IPS DF 4.7 (cell line): ENCODE measurements around the gene PTPRJ.

Experiments used
- DNase-seq: peaks from one replicate; pipeline ENCODE4 v3.0.0-alpha.2; 2013; ENCODE audit warnings: low spot score; ENCODE audit errors: extremely low read depth

The PTPRJ gene

DNA sequence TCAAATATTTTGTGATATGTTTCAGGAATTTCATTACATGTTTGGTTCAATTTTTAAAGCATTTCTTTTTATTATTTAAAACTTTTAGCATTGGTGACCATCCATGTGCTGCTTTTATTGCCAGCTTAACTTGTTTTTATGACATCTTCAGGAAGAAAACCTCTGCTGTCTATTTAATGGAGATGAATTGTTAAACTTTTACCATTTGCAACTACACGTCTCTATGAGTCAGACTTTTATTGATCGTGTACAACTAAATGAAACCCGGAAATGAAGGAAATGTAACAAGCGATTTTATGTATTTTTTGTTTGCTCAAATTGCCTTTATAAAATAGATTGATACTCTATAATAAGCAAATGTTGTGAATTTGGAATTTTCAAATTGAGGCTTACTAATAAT is 113.0 kb downstream of the PTPRJ start:
- DNase-seq, result no peak

DNA sequence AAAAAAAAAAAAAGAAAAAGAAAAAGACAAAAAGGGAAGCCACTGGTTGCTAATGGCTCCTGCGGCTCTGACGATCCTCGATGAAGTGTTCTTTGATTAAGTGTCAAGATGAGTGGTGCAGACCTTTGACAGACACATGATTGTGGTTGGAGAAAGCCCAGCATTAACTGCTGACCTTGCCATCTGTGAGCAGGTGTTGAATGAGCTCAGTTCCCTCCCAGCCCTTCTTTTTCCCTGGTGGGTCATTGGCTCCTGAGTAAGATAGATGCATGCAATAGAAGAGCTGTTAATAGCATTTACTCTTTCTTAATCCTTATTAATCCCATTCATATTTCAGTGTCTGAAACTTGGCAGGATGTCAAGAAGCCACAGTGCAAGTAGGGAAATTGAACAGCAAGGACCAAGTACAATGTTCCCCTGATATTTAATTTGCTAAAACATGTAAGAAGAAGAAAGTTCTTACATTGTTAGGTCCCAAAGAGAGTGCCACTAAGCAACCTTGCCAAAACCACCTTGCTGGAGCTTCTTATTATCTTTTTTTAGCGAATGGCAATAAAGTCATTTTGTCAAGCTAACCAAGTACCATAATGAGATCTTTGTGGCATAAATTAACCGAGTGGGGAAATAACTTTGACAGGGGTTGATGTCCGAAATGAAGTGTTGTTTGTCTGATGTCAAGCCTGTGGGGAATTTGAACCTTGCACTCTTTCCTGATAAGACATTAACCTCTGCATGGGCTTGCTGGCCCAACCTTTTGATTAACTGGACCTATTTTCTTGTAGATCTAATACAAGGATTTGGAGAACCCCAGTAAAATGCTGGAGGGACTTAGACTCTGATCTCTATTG is 113.7 kb downstream of the PTPRJ start:
- DNase-seq, result no peak

DNA sequence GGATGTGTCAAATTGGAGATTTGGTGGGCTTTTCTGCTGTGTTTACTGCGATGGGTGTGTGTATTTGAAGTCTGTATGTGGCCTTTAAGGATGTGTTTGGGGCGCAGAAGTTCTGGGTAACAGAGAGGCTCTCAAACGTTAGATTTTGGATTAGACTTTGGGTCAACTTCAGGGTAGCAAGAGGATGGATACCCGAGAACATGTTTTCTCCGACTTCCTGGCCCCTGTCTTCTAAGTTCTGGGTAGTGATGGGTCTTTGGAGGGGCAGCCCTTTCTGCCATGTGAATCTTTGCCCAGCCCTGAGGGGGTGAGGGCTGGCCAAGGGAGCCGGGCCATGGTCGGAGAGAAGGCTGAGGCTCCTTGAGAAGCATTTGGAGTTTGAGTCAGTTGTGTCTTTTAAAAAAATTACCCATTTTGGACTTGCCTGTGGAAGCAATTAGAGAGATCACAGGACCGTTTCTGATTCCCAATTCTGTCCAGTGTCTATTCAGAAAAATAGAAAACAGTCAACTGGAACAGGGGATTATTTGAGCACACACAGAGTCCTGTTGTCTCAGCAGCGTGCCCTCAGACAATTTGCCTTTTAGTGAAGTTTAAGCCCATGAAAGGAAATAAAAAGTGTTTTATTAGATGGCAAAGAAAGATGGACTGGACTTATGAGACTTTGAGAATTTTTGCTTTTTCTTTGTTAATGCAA is 114.4 kb downstream of the PTPRJ start:
- no peak for DNase-seq

DNA sequence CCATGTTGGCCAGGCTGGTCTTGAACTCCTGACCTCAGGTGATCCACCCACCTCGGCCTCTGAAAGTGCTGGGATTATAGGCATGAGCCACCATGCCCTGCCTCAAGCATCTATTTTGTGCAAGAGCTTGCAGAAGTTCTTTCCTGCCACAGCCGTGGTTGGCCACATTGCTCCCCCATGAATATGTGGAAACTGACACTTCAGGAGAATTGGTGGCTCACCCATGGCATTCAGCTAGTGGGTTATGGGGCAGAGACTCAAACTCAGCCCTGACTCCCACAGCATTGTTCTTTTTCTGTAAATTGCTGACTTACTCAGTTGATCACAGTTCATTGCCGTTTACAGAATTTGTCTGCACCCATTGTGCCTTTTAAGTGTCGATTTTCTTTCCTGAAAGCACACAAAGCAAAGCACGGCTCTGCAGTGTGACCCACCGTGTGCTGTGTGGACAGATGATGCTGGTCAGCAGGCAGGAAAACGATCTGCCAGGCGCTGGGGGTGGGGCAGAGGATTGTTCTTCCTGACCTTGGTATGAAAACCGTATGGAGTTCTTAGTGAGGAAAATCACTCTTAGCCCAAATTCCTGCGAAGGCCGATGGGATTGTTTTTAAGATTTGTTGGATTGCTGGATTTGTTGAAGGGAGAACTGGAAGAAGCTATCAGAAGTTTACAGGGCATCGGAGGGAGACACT is 115.6 kb downstream of the PTPRJ start:
- DNase-seq, result no peak

DNA sequence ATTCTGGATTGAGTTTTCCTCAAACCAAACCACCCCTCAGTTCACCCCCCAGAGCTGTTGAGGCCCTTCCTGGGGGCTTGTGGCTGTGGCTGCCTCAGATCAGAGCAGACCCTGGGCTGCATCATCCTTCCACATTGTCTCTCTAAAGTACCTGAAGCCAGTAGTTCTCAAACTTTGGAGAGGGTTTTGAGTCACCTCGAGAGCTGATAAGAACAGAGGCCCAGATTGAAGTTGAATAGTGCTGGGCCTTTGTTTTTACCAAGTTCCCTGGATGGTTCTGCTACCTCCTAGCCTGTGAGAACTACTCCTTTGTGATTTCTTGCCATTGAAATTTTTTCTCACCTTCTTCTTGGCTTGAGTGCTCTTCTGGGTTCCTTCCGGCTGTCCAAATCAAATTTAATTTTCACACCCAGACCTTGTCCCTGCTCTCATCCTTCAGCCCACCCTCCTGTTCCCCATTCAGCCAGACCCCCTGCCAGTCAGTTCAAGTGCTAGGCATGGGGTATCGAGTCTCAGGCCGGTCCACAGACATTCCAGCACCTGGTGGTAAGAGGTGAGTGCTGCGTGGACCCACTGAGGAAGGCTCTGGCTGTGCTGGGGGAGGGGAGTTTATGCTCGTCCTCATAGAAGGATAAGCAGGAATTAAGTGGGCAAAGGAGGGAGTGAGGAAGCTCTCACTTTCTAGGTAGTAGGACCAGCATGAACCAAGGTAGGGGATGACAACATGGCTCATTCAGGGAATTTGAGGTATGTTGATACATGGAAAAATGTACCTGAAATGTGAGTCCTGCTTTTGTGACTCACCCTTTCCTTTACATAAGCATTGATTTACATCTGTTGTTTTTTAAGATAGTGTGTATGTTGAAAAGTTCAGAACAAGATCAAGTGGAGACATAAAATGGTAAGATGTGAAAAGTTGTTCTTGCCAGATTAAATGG is 116.5 kb downstream of the PTPRJ start:
- DNase-seq, result no peak

DNA sequence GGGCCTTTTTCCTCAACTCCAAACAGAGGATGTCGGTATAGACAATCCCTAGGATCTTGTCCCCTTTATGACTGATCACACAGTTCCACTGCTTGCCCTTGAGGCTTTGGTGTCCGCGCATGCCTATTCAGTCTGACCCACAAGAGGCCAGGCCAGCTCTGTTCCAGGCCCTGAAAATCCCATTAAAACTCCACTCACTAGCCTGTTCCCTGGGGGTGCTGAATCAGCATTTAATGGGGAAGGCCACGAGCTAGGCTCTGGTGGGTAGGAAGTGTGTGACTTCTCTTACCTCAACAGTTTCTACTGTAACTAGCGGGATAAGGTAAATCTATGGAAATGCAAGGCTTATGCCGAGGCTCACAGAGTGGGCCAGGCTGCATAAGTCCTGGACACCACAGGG is 117.7 kb downstream of the PTPRJ start:
- DNase-seq, result no peak

- no peak for DNase-seq
Measured at GRCh38 chr11:48099916-48100446, 119.6 kb downstream of the PTPRJ start.

DNA sequence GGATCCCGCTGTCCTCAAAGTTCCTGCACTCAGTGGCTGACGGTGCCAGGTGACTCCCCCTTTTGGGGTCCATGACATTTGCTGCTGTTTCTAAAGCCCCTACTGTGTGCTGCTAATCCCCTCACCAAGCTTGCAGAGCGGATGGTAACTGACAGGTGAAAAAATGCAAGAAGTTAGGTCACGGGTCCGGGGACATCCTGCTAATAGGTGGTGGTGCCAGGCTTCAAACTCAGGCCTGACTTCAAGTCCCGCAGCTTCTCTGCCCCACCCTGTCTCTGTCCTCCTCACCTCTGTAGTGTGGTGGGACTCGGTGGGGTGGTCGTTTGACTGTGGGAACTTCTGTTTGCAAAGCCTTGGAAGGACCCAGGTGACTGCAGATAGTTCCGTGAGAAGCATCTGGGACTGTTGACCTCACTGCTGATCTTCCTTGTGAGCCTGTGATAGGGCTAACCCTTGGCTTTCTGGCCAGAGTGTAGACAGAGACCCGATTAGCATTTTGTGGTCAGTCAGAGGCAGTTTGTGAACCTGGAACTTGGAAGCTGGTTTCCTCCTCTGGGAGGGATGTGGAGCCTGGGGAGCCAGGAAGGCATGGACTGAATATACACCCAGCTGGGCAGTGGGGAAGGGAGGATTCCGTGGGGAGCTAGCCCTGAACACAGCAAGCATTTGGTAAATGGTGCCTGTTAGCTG is 120.8 kb downstream of the PTPRJ start:
- no peak for DNase-seq

GRCh38 chr11:48101958-48102357 is 121.6 kb downstream of the PTPRJ start:
- DNase-seq, result no peak

DNA sequence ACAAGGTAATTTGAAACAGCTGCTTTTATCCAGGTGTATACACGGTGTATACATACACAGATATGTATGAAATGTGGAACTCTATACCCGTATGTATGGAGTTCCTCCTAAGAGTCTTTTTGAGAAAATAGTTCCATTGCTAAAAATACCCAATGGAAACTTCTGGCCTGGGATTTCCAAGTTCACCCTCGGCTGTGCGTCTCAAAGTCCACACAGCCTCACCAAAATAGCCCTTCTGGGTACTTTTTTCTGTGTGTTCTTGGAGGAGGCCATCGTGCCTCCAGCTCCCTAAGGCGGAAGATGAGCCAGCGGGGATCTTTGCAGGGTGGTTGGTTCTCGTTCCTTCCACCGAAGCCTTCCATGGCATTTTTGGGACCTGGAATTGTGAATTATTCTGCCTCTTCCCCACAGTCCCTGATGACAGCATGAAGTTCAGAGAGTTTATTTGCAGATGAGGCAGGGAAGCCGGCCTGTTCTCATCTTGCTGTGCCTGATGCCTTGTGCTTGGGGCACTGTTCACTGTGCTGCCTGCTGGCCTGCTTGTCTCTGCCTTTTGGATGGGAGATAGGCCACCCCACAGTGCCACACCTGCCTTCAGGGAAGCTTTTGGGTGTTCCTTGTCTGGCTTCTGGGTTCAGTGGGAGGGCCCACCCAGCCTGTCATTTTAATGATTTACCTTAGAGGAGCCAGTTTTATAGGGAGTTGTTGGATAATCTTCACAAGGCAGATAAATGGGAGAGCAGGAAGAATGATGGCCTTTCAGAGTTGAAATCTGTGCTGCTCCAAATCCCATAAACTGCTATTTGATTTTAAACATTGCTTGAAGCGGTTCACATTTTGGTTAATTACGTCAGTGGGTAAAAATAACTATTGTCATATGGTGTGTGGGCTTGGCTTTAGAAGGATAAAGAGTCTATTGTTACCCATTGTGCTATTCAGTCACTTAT is 123.5 kb downstream of the PTPRJ start:
- DNase-seq, result no peak

DNA sequence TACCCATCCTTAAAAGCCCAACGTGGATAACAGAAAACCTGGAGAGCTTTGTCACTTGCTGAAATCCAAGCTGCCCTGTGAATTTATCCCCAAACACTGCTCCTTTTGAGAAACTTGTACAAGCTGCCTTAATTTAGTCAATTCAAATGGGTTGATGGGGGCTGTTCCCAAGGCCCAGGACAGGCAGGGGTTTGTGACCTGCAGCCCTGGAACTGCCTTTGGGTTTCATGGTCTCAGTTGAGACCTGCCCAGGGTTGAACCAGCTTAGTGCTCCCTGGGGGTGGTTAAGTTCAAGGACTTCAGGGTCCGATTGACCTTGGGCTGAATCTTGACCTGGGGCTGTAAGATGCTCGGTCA is 124.2 kb downstream of the PTPRJ start:
- DNase-seq, result no peak

GRCh38 chr11:48105096-48105990 is 125.0 kb downstream of the PTPRJ start:
- no peak for DNase-seq

GRCh38 chr11:48106166-48106565 is 125.8 kb downstream of the PTPRJ start:
- DNase-seq, result no peak

DNA sequence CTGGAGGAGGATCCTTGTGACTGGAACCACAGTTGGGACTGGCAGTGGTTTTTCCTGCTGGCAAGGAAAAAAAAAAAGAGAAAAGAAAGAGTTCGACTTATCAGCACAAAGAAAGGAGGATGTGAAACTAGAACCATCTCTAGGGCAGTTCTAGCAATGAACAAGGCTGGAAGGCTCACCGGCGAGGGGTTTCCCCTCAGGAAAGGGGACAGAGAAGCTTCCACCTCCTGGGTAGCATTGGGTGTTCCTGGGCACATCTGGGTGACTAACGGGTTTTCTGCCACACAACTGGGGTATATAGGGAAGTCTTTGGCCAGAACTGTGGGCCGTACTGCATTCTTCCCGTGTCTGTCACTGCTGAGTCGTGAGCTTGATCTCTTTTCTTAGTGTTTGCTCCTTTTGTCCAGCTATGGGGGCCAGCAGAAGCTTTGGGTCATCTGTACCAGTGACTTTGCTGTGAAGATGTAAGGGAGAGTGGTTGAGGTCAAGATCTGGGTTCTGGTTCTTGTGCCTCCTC is 126.9 kb downstream of the PTPRJ start:
- no peak for DNase-seq

GRCh38 chr11:48108231-48109045 is 128.1 kb downstream of the PTPRJ start:
- no peak for DNase-seq

GRCh38 chr11:48109046-48109666 is 128.8 kb downstream of the PTPRJ start:
- no peak for DNase-seq

- DNase-seq, result no peak
Measured at GRCh38 chr11:48110509-48110766, 130.1 kb downstream of the PTPRJ start.
